CD14-positive monocyte (primary cell): ENCODE results near the gene NAA16. TPM values are rescaled to one million over a fixed set of nuclear protein-coding genes. Genes with fewer than 3 reads are reported as not detected.

Source experiments
- DNase-seq, 3 donors: peaks; one replicate each; pipeline ENCODE4 v3.0.0-alpha.2; 2011 to 2022
- H2AFZ ChIP-seq: 2 replicates; pipeline ENCODE4 v1.6.0; 2012; ENCODE audit warnings: mild to moderate bottlenecking, low read depth, low read length, inconsistent platforms; ENCODE audit not compliant: insufficient read depth, poor library complexity, severe bottlenecking
- H3K27ac ChIP-seq, 2 donors: 1 replicate in 1 of 2; 2 replicates in 1 of 2; pipeline ENCODE4 v1.5.1; 2012 to 2013; ENCODE audit warnings: low read length in 2 of 2, control low read depth in 1 of 2, inconsistent platforms in 1 of 2, low read depth in 1 of 2, mild to moderate bottlenecking in 1 of 2
- H3K27me3 ChIP-seq, 2 donors: one replicate each; pipeline versions ENCODE4 v1.6.0 to v1.6.1; 2011 to 2013; ENCODE audit warnings: low read length in 2 of 2; ENCODE audit not compliant: control insufficient read depth in 2 of 2, insufficient read depth in 2 of 2
- H3K36me3 ChIP-seq, 2 donors: replicated peaks in 1 of 2; 1 replicate in 1 of 2; 2 replicates in 1 of 2; pipeline versions ENCODE4 v1.5.1 to v1.6.1; 2012 to 2013; ENCODE audit warnings: low read length in 2 of 2, control low read depth in 1 of 2, inconsistent platforms in 1 of 2, mild to moderate bottlenecking in 1 of 2; ENCODE audit not compliant: insufficient read depth in 2 of 2, control insufficient read depth in 1 of 2
- H3K4me1 ChIP-seq, 2 donors: 1 replicate in 1 of 2; 2 replicates in 1 of 2; pipeline versions ENCODE4 v1.5.1 to v1.6.1; 2012 to 2013; ENCODE audit warnings: low read length in 2 of 2, control low read depth in 1 of 2, inconsistent platforms in 1 of 2, mild to moderate bottlenecking in 1 of 2, moderate library complexity in 1 of 2; ENCODE audit not compliant: insufficient read depth in 2 of 2, control insufficient read depth in 1 of 2
- H3K4me2 ChIP-seq: replicated peaks from 2 replicates; pipeline ENCODE3; 2012; ENCODE audit warnings: low read length, moderate library complexity, mild to moderate bottlenecking; ENCODE audit not compliant: poor library complexity, severe bottlenecking; ENCODE audit errors: extremely low read depth
- H3K4me3 ChIP-seq, 3 experiments: fragments of 200-600 bp in 1 of 3; sonication (generic) in 1 of 3; replicated peaks in 1 of 3; 1 replicate in 2 of 3; 2 replicates in 1 of 3; pipeline ENCODE4 v1.5.1; 2011 to 2013; ENCODE audit warnings: low read length in 3 of 3, mild to moderate bottlenecking in 3 of 3, control low read depth in 2 of 3, low read depth in 2 of 3, inconsistent platforms in 1 of 3, moderate library complexity in 1 of 3
- H3K79me2 ChIP-seq: 2 replicates; pipeline ENCODE4 v1.6.0; 2012; ENCODE audit warnings: mild to moderate bottlenecking, control low read depth, inconsistent platforms, low read length, moderate library complexity; ENCODE audit not compliant: insufficient read depth
- H3K9ac ChIP-seq: 2 replicates; pipeline ENCODE4 v1.6.0; 2017; ENCODE audit warnings: low read length, mild to moderate bottlenecking; ENCODE audit not compliant: insufficient read depth, poor library complexity, severe bottlenecking
- H3K9me3 ChIP-seq, 2 donors: replicated peaks in 1 of 2; 1 replicate in 1 of 2; 2 replicates in 1 of 2; pipeline versions ENCODE4 v1.5.1 to v1.6.1; 2012 to 2013; ENCODE audit warnings: low read length in 2 of 2, control low read depth in 1 of 2; ENCODE audit not compliant: control insufficient read depth in 1 of 2, insufficient read depth in 1 of 2
- H4K20me1 ChIP-seq: 2 replicates; pipeline ENCODE4 v1.6.0; 2012; ENCODE audit warnings: mild to moderate bottlenecking, low read length, control low read depth, moderate library complexity; ENCODE audit not compliant: insufficient read depth
- H3K27ac Mint-ChIP-seq, 7 donors: one replicate each; pipeline ENCODE4 v1.8.0; 2020; ENCODE audit warnings: mild to moderate bottlenecking in 7 of 7, mixed read lengths in 7 of 7, moderate library complexity in 6 of 7, inconsistent platforms in 2 of 7
- H3K27me3 Mint-ChIP-seq, 3 donors: one replicate each; pipeline ENCODE4 v1.8.0; 2021 to 2022; ENCODE audit warnings: low read depth in 3 of 3, mild to moderate bottlenecking in 3 of 3, mixed read lengths in 3 of 3, moderate library complexity in 3 of 3, inconsistent platforms in 1 of 3
- H3K36me3 Mint-ChIP-seq, 2 donors: one replicate each; pipeline ENCODE4 v1.8.0; 2020; ENCODE audit warnings: mixed read lengths in 2 of 2, inconsistent platforms in 1 of 2, mild to moderate bottlenecking in 1 of 2
- H3K4me1 Mint-ChIP-seq: one replicate; pipeline ENCODE4 v1.8.0; 2020; ENCODE audit warnings: mild to moderate bottlenecking, mixed read lengths
- H3K4me3 Mint-ChIP-seq, 2 donors: one replicate each; pipeline ENCODE4 v1.8.0; 2020; ENCODE audit warnings: mild to moderate bottlenecking in 2 of 2, mixed read lengths in 2 of 2, moderate library complexity in 1 of 2
- H3K9me3 Mint-ChIP-seq, 7 donors: one replicate each; pipeline ENCODE4 v1.8.0; 2020 to 2022; ENCODE audit warnings: mixed read lengths in 7 of 7, mild to moderate bottlenecking in 6 of 7, moderate library complexity in 6 of 7, inconsistent platforms in 2 of 7
- WGBS: methylation state at CpG from one replicate; pipeline ENCODE4 v1.1.5; 2013; ENCODE audit warnings: missing lambda C conversion rate; ENCODE audit not compliant: insufficient coverage; 5-methylcytosine and 5-hydroxymethylcytosine counted together
- intact Hi-C, 2 donors: fragments of 100-400 bp; cut with micrococcal nuclease; formaldehyde crosslinking; loops; one replicate each; pipeline versions ENCODE4 v1.15.0 to v1.15.1; 2023
- polyA plus RNA-seq, 3 donors: library from polyadenylated mRNA; depleted of rRNA in 1 of 3; unstranded in 2 of 3; stranded (reverse) in 1 of 3; fragments of 300-500 nt in 2 of 3; fragments of >200 nt in 1 of 3; fragmentation: Illumina TruSeq in 2 of 3; gene quantifications; 1 replicate in 2 of 3; 2 replicates in 1 of 3; pipeline ENCODE4 v1.2.3, GENCODE V29; 2012 to 2021
- TF ChIP-seq, protein P1 (sequence below): fragments of 200-600 bp; IDR thresholded peaks from one replicate; pipeline ENCODE4 v1.8.0; 2022; ENCODE audit warnings: antibody characterized with exemption, mild to moderate bottlenecking

NAA16 gene
- polyA plus RNA-seq, 3 donors: 3.8 to 20.6 (median 5.9) TPM

DNA sequence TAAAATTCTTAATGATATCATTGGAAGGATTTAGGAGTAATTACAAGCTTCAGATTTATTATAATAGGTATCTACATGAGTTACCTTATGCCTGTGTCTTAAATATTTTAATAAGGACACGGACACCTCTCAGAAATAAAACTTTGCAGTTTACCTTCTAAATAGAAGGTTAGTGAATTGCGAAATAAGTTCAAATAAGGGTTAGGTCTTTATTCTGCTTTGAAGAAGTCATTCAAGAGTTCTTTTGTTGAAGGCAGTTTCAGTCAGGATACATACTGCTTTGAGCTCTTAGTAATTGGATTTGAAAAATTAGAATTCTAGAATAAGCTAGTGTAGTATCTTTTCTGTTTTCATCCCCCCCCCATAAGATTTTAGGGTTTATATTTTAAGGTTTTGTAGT is 53.0 kb downstream of the NAA16 start:
- no peaks in the 10 kb centered on the region for H3K4me1 ChIP-seq
- Mint-ChIP-seq H3K27ac (no peak overlapping the region), H3K4me1 (no peaks in the 10 kb centered on the region), H3K9me3 (no peaks in the 10 kb centered on the region), H3K27me3 (no peaks in the 10 kb centered on the region), H3K36me3 (peaks cover 82 to 87% of the 10 kb centered on the region in 2 donors), H3K4me3 (no peak overlapping the region)
- no peak overlapping the region for H3K4me3 ChIP-seq
- DNase-seq: no peak
- H3K27me3 ChIP-seq: no peaks in the 10 kb centered on the region
- peaks cover 89 to 99% of the 10 kb centered on the region in 2 donors for H3K36me3 ChIP-seq
- no peaks in the 10 kb centered on the region for H4K20me1 ChIP-seq
- no peaks in the 10 kb centered on the region for H3K9me3 ChIP-seq
- no CpG with 5 or more reads among the region's 2 CpGs for WGBS
- no peak overlapping the region for H3K4me2 ChIP-seq
- H3K79me2 ChIP-seq: no peaks in the 10 kb centered on the region
- H2AFZ ChIP-seq: no peak overlapping the region
- intact Hi-C loops: no loop called here
- H3K9ac ChIP-seq: no peak overlapping the region
- no peak overlapping the region for H3K27ac ChIP-seq
- TF ChIP-seq, protein P1, sequence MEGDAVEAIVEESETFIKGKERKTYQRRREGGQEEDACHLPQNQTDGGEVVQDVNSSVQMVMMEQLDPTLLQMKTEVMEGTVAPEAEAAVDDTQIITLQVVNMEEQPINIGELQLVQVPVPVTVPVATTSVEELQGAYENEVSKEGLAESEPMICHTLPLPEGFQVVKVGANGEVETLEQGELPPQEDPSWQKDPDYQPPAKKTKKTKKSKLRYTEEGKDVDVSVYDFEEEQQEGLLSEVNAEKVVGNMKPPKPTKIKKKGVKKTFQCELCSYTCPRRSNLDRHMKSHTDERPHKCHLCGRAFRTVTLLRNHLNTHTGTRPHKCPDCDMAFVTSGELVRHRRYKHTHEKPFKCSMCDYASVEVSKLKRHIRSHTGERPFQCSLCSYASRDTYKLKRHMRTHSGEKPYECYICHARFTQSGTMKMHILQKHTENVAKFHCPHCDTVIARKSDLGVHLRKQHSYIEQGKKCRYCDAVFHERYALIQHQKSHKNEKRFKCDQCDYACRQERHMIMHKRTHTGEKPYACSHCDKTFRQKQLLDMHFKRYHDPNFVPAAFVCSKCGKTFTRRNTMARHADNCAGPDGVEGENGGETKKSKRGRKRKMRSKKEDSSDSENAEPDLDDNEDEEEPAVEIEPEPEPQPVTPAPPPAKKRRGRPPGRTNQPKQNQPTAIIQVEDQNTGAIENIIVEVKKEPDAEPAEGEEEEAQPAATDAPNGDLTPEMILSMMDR: no peak

DNA sequence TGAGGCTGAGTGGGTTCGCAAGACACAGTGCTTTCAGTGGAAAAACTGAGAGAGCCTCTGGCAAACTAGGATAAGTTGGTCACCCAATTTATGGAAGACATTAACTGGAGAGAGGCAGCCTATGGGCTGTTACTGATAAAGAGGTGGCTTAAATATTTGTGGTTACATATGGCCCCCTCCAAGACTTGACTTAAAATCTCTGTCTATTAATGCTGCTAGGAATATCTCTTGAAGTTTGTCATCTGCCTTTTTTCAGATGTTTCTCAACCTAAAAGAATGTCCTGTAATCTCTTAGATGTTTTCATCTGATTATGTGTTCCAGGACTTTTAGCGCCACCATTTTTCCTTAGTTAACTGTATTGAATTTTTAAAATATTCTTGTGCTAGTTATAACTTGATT is 54.6 kb downstream of the NAA16 start:
- H3K27ac ChIP-seq: no peak overlapping the region
- no peak for DNase-seq
- H3K4me2 ChIP-seq: no peak overlapping the region
- no peak overlapping the region for H2AFZ ChIP-seq
- H3K36me3 ChIP-seq: peaks cover 89 to 99% of the 10 kb centered on the region in 2 donors
- no peaks in the 10 kb centered on the region for H3K27me3 Mint-ChIP-seq
- H3K4me1 ChIP-seq: no peaks in the 10 kb centered on the region
- no peaks in the 10 kb centered on the region for H3K4me1 Mint-ChIP-seq
- intact Hi-C loops: no loop called here
- no peak overlapping the region for H3K4me3 ChIP-seq
- TF ChIP-seq, protein P1: no peak
- no peaks in the 10 kb centered on the region for H3K9me3 ChIP-seq
- no peak overlapping the region for H3K27ac Mint-ChIP-seq
- WGBS: 100% methylated on average over 1 of the region's 2 CpGs
- no peaks in the 10 kb centered on the region for H3K27me3 ChIP-seq
- no peaks in the 10 kb centered on the region for H3K9me3 Mint-ChIP-seq
- no peak overlapping the region for H3K4me3 Mint-ChIP-seq
- H3K9ac ChIP-seq: no peak overlapping the region
- H4K20me1 ChIP-seq: no peaks in the 10 kb centered on the region
- H3K79me2 ChIP-seq: no peaks in the 10 kb centered on the region
- H3K36me3 Mint-ChIP-seq: peaks cover 83 to 89% of the 10 kb centered on the region in 2 donors
